ENCODE measurements around the gene NRDC. TPM values are rescaled to one million over a fixed set of nuclear protein-coding genes. Genes with fewer than 3 reads are reported as not detected.

Gene NRDC
- total and polyA plus RNA-seq, 2 experiments from 2014 or later: 129 to 217 TPM

- Histone ChIP-seq H3F3A (replicated peaks; ENCODE audit: low read depth) (no peaks in the 10 kb centered on the region), H3K27me3 (ENCODE audit: insufficient read depth) (no peaks in the 10 kb centered on the region), H3K9me2 (ENCODE audit: insufficient read depth) (no peaks in the 10 kb centered on the region), H3K4me2 (no peak overlapping the region), H3K79me2 (replicated peaks; ENCODE audit: insufficient read depth) (no peaks in the 10 kb centered on the region), H3K4me3 (no peak overlapping the region), H3K4me1 (ENCODE audit: insufficient read depth) (no peaks in the 10 kb centered on the region), H3K27ac (ENCODE audit: low read depth) (no peak overlapping the region), H4K20me1 (replicated peaks; ENCODE audit: insufficient read depth) (no peaks in the 10 kb centered on the region), H3K36me3 (ENCODE audit: insufficient read depth) (peaks cover 12% of the 10 kb centered on the region; the same call in 1 of the 2 replicates), H2AFZ (no peak overlapping the region)
- ATAC-seq: no peak
- Mint-ChIP-seq H3K4me1 (no peaks in the 10 kb centered on the region), H3K9me3 (no peaks in the 10 kb centered on the region), H3K36me3 (ENCODE audit: low read depth) (peaks cover 27% of the 10 kb centered on the region), H3K4me3 (no peak overlapping the region), H3K27ac (no peak overlapping the region), H3K27me3 (ENCODE audit: insufficient read depth, low read depth, poor library complexity) (peaks cover 2% of the 10 kb centered on the region)
- DNase-seq (ENCODE audit: low spot score): no peak
- no peak for TF ChIP-seq EZH2 (IDR thresholded peaks at IDR 0.05; ENCODE audit: low read depth, unreplicated experiment)
- TF ChIP-seq EZH2phosphoT487 (IDR thresholded peaks at IDR 0.05; ENCODE audit: unreplicated experiment): no peak
- TF ChIP-seq, protein P1, sequence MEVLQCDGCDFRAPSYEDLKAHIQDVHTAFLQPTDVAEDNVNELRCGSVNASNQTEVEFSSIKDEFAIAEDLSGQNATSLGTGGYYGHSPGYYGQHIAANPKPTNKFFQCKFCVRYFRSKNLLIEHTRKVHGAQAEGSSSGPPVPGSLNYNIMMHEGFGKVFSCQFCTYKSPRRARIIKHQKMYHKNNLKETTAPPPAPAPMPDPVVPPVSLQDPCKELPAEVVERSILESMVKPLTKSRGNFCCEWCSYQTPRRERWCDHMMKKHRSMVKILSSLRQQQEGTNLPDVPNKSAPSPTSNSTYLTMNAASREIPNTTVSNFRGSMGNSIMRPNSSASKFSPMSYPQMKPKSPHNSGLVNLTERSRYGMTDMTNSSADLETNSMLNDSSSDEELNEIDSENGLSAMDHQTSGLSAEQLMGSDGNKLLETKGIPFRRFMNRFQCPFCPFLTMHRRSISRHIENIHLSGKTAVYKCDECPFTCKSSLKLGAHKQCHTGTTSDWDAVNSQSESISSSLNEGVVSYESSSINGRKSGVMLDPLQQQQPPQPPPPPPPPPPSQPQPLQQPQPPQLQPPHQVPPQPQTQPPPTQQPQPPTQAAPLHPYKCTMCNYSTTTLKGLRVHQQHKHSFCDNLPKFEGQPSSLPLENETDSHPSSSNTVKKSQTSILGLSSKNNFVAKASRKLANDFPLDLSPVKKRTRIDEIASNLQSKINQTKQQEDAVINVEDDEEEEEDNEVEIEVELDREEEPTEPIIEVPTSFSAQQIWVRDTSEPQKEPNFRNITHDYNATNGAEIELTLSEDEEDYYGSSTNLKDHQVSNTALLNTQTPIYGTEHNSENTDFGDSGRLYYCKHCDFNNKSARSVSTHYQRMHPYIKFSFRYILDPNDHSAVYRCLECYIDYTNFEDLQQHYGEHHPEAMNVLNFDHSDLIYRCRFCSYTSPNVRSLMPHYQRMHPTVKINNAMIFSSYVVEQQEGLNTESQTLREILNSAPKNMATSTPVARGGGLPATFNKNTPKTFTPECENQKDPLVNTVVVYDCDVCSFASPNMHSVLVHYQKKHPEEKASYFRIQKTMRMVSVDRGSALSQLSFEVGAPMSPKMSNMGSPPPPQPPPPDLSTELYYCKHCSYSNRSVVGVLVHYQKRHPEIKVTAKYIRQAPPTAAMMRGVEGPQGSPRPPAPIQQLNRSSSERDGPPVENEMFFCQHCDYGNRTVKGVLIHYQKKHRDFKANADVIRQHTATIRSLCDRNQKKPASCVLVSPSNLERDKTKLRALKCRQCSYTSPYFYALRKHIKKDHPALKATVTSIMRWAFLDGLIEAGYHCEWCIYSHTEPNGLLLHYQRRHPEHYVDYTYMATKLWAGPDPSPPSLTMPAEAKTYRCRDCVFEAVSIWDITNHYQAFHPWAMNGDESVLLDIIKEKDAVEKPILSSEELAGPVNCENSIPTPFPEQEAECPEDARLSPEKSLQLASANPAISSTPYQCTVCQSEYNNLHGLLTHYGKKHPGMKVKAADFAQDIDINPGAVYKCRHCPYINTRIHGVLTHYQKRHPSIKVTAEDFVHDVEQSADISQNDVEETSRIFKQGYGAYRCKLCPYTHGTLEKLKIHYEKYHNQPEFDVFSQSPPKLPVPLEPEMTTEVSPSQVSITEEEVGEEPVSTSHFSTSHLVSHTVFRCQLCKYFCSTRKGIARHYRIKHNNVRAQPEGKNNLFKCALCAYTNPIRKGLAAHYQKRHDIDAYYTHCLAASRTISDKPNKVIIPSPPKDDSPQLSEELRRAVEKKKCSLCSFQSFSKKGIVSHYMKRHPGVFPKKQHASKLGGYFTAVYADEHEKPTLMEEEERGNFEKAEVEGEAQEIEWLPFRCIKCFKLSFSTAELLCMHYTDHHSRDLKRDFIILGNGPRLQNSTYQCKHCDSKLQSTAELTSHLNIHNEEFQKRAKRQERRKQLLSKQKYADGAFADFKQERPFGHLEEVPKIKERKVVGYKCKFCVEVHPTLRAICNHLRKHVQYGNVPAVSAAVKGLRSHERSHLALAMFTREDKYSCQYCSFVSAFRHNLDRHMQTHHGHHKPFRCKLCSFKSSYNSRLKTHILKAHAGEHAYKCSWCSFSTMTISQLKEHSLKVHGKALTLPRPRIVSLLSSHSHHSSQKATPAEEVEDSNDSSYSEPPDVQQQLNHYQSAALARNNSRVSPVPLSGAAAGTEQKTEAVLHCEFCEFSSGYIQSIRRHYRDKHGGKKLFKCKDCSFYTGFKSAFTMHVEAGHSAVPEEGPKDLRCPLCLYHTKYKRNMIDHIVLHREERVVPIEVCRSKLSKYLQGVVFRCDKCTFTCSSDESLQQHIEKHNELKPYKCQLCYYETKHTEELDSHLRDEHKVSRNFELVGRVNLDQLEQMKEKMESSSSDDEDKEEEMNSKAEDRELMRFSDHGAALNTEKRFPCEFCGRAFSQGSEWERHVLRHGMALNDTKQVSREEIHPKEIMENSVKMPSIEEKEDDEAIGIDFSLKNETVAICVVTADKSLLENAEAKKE (CRISPR knock-in tag; IDR thresholded peaks at IDR 0.05): no peak
- TF ChIP-seq, protein P2, sequence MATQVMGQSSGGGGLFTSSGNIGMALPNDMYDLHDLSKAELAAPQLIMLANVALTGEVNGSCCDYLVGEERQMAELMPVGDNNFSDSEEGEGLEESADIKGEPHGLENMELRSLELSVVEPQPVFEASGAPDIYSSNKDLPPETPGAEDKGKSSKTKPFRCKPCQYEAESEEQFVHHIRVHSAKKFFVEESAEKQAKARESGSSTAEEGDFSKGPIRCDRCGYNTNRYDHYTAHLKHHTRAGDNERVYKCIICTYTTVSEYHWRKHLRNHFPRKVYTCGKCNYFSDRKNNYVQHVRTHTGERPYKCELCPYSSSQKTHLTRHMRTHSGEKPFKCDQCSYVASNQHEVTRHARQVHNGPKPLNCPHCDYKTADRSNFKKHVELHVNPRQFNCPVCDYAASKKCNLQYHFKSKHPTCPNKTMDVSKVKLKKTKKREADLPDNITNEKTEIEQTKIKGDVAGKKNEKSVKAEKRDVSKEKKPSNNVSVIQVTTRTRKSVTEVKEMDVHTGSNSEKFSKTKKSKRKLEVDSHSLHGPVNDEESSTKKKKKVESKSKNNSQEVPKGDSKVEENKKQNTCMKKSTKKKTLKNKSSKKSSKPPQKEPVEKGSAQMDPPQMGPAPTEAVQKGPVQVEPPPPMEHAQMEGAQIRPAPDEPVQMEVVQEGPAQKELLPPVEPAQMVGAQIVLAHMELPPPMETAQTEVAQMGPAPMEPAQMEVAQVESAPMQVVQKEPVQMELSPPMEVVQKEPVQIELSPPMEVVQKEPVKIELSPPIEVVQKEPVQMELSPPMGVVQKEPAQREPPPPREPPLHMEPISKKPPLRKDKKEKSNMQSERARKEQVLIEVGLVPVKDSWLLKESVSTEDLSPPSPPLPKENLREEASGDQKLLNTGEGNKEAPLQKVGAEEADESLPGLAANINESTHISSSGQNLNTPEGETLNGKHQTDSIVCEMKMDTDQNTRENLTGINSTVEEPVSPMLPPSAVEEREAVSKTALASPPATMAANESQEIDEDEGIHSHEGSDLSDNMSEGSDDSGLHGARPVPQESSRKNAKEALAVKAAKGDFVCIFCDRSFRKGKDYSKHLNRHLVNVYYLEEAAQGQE (IDR thresholded peaks at IDR 0.05; ENCODE audit: unreplicated experiment): no peak
- no peak for TF ChIP-seq POLR2AphosphoS5 (IDR thresholded peaks at IDR 0.05; ENCODE audit: low read depth)
- TF ChIP-seq JUNB (IDR thresholded peaks at IDR 0.05; ENCODE audit: unreplicated experiment): no peak
- TF ChIP-seq NANOG (IDR thresholded peaks at IDR 0.05; ENCODE audit: borderline replicate concordance): no peak
- TF ChIP-seq ETS1 (IDR thresholded peaks at IDR 0.05): no peak
- no peak for TF ChIP-seq STAT1 (IDR thresholded peaks at IDR 0.05; ENCODE audit: unreplicated experiment)
- TF ChIP-seq, protein P3, sequence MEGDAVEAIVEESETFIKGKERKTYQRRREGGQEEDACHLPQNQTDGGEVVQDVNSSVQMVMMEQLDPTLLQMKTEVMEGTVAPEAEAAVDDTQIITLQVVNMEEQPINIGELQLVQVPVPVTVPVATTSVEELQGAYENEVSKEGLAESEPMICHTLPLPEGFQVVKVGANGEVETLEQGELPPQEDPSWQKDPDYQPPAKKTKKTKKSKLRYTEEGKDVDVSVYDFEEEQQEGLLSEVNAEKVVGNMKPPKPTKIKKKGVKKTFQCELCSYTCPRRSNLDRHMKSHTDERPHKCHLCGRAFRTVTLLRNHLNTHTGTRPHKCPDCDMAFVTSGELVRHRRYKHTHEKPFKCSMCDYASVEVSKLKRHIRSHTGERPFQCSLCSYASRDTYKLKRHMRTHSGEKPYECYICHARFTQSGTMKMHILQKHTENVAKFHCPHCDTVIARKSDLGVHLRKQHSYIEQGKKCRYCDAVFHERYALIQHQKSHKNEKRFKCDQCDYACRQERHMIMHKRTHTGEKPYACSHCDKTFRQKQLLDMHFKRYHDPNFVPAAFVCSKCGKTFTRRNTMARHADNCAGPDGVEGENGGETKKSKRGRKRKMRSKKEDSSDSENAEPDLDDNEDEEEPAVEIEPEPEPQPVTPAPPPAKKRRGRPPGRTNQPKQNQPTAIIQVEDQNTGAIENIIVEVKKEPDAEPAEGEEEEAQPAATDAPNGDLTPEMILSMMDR (conservative IDR thresholded peaks at IDR 0.05; ENCODE audit: low read depth in 2 of 2): no peak
- no peak for TF ChIP-seq ZNF331 (CRISPR knock-in tag; IDR thresholded peaks at IDR 0.05; ENCODE audit: low read depth)
- TF ChIP-seq ZNF114 (CRISPR knock-in tag; IDR thresholded peaks at IDR 0.05): no peak
- TF ChIP-seq CREB1 (CRISPR knock-in tag; IDR thresholded peaks at IDR 0.05; ENCODE audit: low read depth): no peak
Observed at GRCh38 chr1:51814513-51814912, 64.0 kb downstream of the NRDC start.

All from GM23338 (cell line).